GM18520 (cell line): ENCODE measurements around the gene C1orf174.
"Not testable (repeated sequence)": the region's sequence is repeated elsewhere in the genome, so short reads cannot be mapped to it uniquely, and the experiment has no call there.

Experiments
- ATAC-seq: cut with Tn5 transposase; IDR thresholded peaks from one replicate; pipeline ENCODE4 v1.9.1; 2021; ENCODE audit not compliant: unreplicated experiment

C1orf174 gene

GRCh38 chr1:3926956-3927355 is 26.9 kb upstream of the C1orf174 start:
- ATAC-seq, result no peak

- ATAC-seq, result no peak
Observed at GRCh38 chr1:3925762-3926161, 25.7 kb upstream of the C1orf174 start.

- ATAC-seq, result no peak
Observed at GRCh38 chr1:3925256-3925655, 25.2 kb upstream of the C1orf174 start.

- no peak for ATAC-seq
Observed at GRCh38 chr1:3924825-3925220, 24.8 kb upstream of the C1orf174 start.

- ATAC-seq, result no peak
Observed at GRCh38 chr1:3924186-3924824, 24.2 kb upstream of the C1orf174 start.

- ATAC-seq, result no peak
Observed at GRCh38 chr1:3923378-3924185, 23.5 kb upstream of the C1orf174 start.

GRCh38 chr1:3922851-3923250 is 22.8 kb upstream of the C1orf174 start:
- ATAC-seq, result no peak

- ATAC-seq, result no peak
Observed at GRCh38 chr1:3922201-3922725, 22.2 kb upstream of the C1orf174 start.

GRCh38 chr1:3921765-3922164 is 21.7 kb upstream of the C1orf174 start:
- no peak for ATAC-seq

- ATAC-seq, result no peak
Observed at GRCh38 chr1:3919706-3920105, 19.6 kb upstream of the C1orf174 start.

- no peak for ATAC-seq
Observed at GRCh38 chr1:3918966-3919611, 19.0 kb upstream of the C1orf174 start.

- ATAC-seq, result not testable (repeated sequence)
Observed at GRCh38 chr1:3918359-3918758, 18.3 kb upstream of the C1orf174 start.

GRCh38 chr1:3917761-3918160 is 17.7 kb upstream of the C1orf174 start:
- no peak for ATAC-seq

- ATAC-seq, result no peak
Observed at GRCh38 chr1:3915551-3916121, 15.6 kb upstream of the C1orf174 start.

- ATAC-seq, result no peak
Observed at GRCh38 chr1:3914911-3915310, 14.8 kb upstream of the C1orf174 start.

- ATAC-seq, result no peak
Observed at GRCh38 chr1:3914331-3914851, 14.3 kb upstream of the C1orf174 start.

GRCh38 chr1:3912809-3913685 is 13.0 kb upstream of the C1orf174 start:
- ATAC-seq, result no peak

GRCh38 chr1:3911981-3912808 is 12.1 kb upstream of the C1orf174 start:
- no peak for ATAC-seq
